K562 (cell line): ENCODE results near the gene MLX. TPM values are rescaled to one million over a fixed set of nuclear protein-coding genes. Genes with fewer than 3 reads are reported as not detected.

Source experiments
- CBFA2T2 ChIP-seq: fragments of 450-650 bp; conservative IDR thresholded peaks from 2 replicates; pipeline ENCODE4 v1.6.1; 2017; ENCODE audit warnings: mild to moderate bottlenecking
- CGGBP1 ChIP-seq: fragments of 250-450 bp; sonication (Bioruptor Pico); IDR thresholded peaks from 2 replicates; pipeline ENCODE4 v1.9.0; 2021; ENCODE audit warnings: mild to moderate bottlenecking
- CHD1 ChIP-seq: fragments of 200-600 bp; sonication (generic); IDR thresholded peaks from one replicate; pipeline ENCODE4 v1.6.1; 2012; ENCODE audit warnings: mild to moderate bottlenecking, moderate library complexity, low read length, inconsistent platforms
- ETV1 ChIP-seq: fragments of 450-650 bp; conservative IDR thresholded peaks from 2 replicates; pipeline ENCODE4 v1.6.1; 2016; ENCODE audit warnings: missing genetic modification characterization, control low read depth, low read depth, missing compliant biosample characterization
- HDAC1 ChIP-seq, 2 experiments: fragments of 450-650 bp; IDR thresholded peaks; 2 replicates each; pipeline ENCODE4 v1.6.1; 2016 to 2017; ENCODE audit warnings: inconsistent platforms in 1 of 2, mild to moderate bottlenecking in 1 of 2, moderate library complexity in 1 of 2
- JUND ChIP-seq, 2 experiments: IDR thresholded peaks; 2 replicates in 1 of 2; 3 replicates in 1 of 2; pipeline ENCODE4 v1.6.1; 2011; ENCODE audit warnings: borderline replicate concordance in 2 of 2, low read depth in 2 of 2, low read length in 2 of 2, improper control_type of control experiment in 1 of 2, missing biosample characterization in 1 of 2, missing genetic modification characterization in 1 of 2, missing genetic modification reagents in 1 of 2
- KDM1A ChIP-seq, 2 experiments: fragments of 450-650 bp; IDR thresholded peaks; 2 replicates each; pipeline ENCODE4 v1.6.1; 2016; ENCODE audit warnings: mild to moderate bottlenecking in 2 of 2
- KLF10 ChIP-seq: fragments of 250-450 bp; sonication (Bioruptor Pico); IDR thresholded peaks from 2 replicates; pipeline ENCODE4 v1.6.1; 2021; ENCODE audit warnings: matching md5 sums
- KLF16 ChIP-seq: IDR thresholded peaks from 2 replicates; pipeline ENCODE4 v1.6.1; 2016; ENCODE audit warnings: antibody characterized with exemption
- MCM2 ChIP-seq: fragments of 450-650 bp; IDR thresholded peaks from 2 replicates; pipeline ENCODE4 v1.6.1; 2017; ENCODE audit warnings: low read depth, mild to moderate bottlenecking
- NCOA4 ChIP-seq: fragments of 450-650 bp; IDR thresholded peaks from 2 replicates; pipeline ENCODE4 v1.6.1; 2018; ENCODE audit warnings: mild to moderate bottlenecking; ENCODE audit not compliant: partially characterized antibody
- NCOA6 ChIP-seq: fragments of 450-650 bp; IDR thresholded peaks from 2 replicates; pipeline ENCODE4 v1.6.1; 2017; ENCODE audit warnings: mild to moderate bottlenecking
- NR2F6 ChIP-seq: fragments of 450-650 bp; formaldehyde crosslinking; IDR thresholded peaks from 2 replicates; pipeline ENCODE4 v1.4.0; 2020; ENCODE audit warnings: mild to moderate bottlenecking
- POLR2A ChIP-seq: fragments of 450-650 bp; conservative IDR thresholded peaks from 2 replicates; pipeline ENCODE4 v1.6.1; 2016
- RREB1 ChIP-seq: fragments of 250-450 bp; sonication (Bioruptor Pico); IDR thresholded peaks from 2 replicates; pipeline ENCODE4 v1.4.0; 2020
- SMAD2 ChIP-seq: fragments of 150-350 bp; IDR thresholded peaks from 2 replicates; pipeline ENCODE4 v1.6.1; 2014; ENCODE audit warnings: low read depth, mild to moderate bottlenecking, low read length
- SRSF1 ChIP-seq: fragments of 200-400 bp; formaldehyde crosslinking; IDR thresholded peaks from 2 replicates; pipeline ENCODE4 v1.6.1; 2017; ENCODE audit warnings: mild to moderate bottlenecking, low read depth, low read length, moderate library complexity
- TCF7 ChIP-seq: sonication (generic); IDR thresholded peaks from 2 replicates; pipeline ENCODE4 v1.6.1; 2016; ENCODE audit warnings: antibody characterized with exemption, borderline replicate concordance
- ZNF395 ChIP-seq: fragments of 200-800 bp; sonication (Bioruptor generic); IDR thresholded peaks from 2 replicates; pipeline ENCODE4 v1.6.1; 2017; ENCODE audit warnings: missing genetic modification characterization, missing compliant biosample characterization
- polyA plus RNA-seq, 8 experiments: library from polyadenylated mRNA; depleted of rRNA in 4 of 8; stranded (reverse) in 5 of 8; unstranded in 3 of 8; fragments of >200 nt; fragmentation: Nextera tagmentation in 2 of 8; fragmentation: Illumina TruSeq in 1 of 8; extraction: Ambion mirVana in 2 of 8; extraction: Trizol in 1 of 8; gene quantifications; 2 replicates each; pipeline versions ENCODE4 v1.2.1 to v1.2.3, GENCODE V29; 2011 to 2014; ENCODE audit warnings: inconsistent platforms in 1 of 8, missing spikeins in 1 of 8
- total RNA-seq, 7 experiments: library from RNA; depleted of rRNA in 6 of 7; stranded (reverse); fragments of >200 nt in 6 of 7; fragmentation: Illumina TruSeq in 2 of 7; extraction: Trizol in 2 of 7; gene quantifications; 2 replicates each; pipeline versions ENCODE4 v1.2.1 to v1.2.3, GENCODE V29; 2011 to 2021; ENCODE audit warnings: low replicate concordance in 1 of 7
- TF ChIP-seq, protein P1 (sequence below): sonication (generic); formaldehyde crosslinking; IDR thresholded peaks from 2 replicates; pipeline ENCODE4 v1.8.1; 2023; ENCODE audit warnings: mild to moderate bottlenecking, missing genetic modification reagents, moderate library complexity

Gene MLX
- total and polyA plus RNA-seq, 9 of the 15 experiments (the other 6 are each of a cell fraction or from before 2014, with no cell fraction given), result 42.9 to 100 (median 58.9) TPM

- no peak for TF ChIP-seq NCOA6
- TF ChIP-seq SMAD2, result no peak
- no peak for TF ChIP-seq KLF16
- no peak for TF ChIP-seq NCOA4
- peak; percentile 81 for TF ChIP-seq POLR2A
- TF ChIP-seq RREB1 (CRISPR knock-in tag), result peak; percentile 58; the same call in 1 of the 2 replicates
- TF ChIP-seq TCF7, result no peak
- no peak for TF ChIP-seq SRSF1
- no peak for TF ChIP-seq JUND (IDR thresholded peaks at IDR 0.05; ENCODE audit: borderline replicate concordance, low read depth, low read length)
- no peak; the same call in 2 of the 3 replicates for TF ChIP-seq JUND (tag; IDR thresholded peaks at IDR 0.05; ENCODE audit: borderline replicate concordance, low read depth, low read length)
- TF ChIP-seq KDM1A (IDR thresholded peaks at IDR 0.05), result no peak; a peak in 1 of 4 replicates
- TF ChIP-seq HDAC1 (IDR thresholded peaks at IDR 0.05), result peak in 1 of 2 experiments; percentile 62; a peak in 2 of 4 replicates
- no peak for TF ChIP-seq CBFA2T2
- TF ChIP-seq, protein P1, sequence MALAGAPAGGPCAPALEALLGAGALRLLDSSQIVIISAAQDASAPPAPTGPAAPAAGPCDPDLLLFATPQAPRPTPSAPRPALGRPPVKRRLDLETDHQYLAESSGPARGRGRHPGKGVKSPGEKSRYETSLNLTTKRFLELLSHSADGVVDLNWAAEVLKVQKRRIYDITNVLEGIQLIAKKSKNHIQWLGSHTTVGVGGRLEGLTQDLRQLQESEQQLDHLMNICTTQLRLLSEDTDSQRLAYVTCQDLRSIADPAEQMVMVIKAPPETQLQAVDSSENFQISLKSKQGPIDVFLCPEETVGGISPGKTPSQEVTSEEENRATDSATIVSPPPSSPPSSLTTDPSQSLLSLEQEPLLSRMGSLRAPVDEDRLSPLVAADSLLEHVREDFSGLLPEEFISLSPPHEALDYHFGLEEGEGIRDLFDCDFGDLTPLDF (CRISPR knock-in tag), result no peak
- TF ChIP-seq MCM2, result no peak
- TF ChIP-seq NR2F6 (CRISPR knock-in tag), result no peak
- no peak for TF ChIP-seq CGGBP1 (CRISPR knock-in tag)
- no peak for TF ChIP-seq KLF10 (CRISPR knock-in tag)
- peak; percentile 35 for TF ChIP-seq CHD1
- 0 out of 2 replicates have a peak, but pooled peaks have one; percentile 15 for TF ChIP-seq ETV1 (tag)
- TF ChIP-seq ZNF395, result 0 out of 2 replicates have a peak, but pooled peaks have one; percentile 48
These were observed 12.4 kb upstream of the MLX start (continued) for GRCh38 chr17:42554250-42555121.
